ENCODE data around the gene ACOX1. TPM values are rescaled to one million over a fixed set of nuclear protein-coding genes. Genes with fewer than 3 reads are reported as not detected.

ACOX1 gene
- total and polyA plus RNA-seq, 2 of the 13 experiments (the other 11 are each of a cell fraction or from before 2014, with no cell fraction given) = 86.4 to 120 TPM

DNA sequence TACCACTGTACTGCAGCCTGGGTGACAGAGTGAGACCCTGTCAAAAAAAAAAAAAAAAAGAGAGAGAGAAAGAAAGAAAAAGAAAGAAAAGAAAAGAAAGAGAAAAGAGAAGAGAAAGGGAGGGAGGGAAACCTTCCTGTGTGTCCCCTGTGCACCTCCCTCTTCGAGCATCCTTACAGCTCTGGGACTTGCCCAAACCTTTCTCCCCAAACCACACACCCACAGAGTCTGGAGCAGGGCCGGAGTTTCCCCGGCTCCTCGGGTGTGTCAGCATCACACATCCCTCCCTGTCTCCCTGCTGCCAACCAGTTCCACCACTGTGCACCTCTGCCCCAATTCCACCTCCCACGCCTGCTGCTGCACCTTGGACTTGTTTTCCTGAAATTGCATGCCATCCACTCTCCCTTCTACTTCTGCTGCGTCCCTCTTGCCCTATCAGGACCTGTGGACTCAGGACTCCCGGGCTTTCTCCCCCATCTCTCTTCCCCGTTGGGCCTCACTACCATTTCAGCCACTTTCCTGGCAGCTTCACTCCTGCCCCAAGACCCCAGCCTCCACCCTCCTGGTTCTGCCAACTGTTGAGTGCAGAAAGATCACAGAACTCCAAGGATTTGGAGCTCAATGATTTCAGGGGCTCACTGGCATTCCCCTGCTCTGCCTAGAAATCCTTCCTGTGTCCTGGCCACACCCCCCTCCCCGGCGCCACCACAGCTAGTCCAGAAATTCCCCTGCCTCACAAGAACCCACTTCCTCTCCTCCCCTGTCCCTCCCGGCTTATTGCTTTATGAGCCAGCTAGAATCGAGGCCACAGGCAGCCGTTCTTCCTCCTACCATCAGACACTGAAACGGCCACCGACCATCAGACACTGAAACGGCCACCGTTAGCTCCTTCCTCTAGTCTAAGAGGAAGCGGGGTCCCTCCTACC lies 18.0 kb upstream of the ACOX1 start (continued):
- TF ChIP-seq HHEX (CRISPR knock-in tag; IDR thresholded peaks at IDR 0.05) = 0 out of 2 replicates have a peak, but pooled peaks have one; percentile 6
- TF ChIP-seq ZSCAN20 (CRISPR knock-in tag; IDR thresholded peaks at IDR 0.05; ENCODE audit: borderline replicate concordance) = 0 out of 2 replicates have a peak, but pooled peaks have one; percentile 51
- TF ChIP-seq, protein P1, sequence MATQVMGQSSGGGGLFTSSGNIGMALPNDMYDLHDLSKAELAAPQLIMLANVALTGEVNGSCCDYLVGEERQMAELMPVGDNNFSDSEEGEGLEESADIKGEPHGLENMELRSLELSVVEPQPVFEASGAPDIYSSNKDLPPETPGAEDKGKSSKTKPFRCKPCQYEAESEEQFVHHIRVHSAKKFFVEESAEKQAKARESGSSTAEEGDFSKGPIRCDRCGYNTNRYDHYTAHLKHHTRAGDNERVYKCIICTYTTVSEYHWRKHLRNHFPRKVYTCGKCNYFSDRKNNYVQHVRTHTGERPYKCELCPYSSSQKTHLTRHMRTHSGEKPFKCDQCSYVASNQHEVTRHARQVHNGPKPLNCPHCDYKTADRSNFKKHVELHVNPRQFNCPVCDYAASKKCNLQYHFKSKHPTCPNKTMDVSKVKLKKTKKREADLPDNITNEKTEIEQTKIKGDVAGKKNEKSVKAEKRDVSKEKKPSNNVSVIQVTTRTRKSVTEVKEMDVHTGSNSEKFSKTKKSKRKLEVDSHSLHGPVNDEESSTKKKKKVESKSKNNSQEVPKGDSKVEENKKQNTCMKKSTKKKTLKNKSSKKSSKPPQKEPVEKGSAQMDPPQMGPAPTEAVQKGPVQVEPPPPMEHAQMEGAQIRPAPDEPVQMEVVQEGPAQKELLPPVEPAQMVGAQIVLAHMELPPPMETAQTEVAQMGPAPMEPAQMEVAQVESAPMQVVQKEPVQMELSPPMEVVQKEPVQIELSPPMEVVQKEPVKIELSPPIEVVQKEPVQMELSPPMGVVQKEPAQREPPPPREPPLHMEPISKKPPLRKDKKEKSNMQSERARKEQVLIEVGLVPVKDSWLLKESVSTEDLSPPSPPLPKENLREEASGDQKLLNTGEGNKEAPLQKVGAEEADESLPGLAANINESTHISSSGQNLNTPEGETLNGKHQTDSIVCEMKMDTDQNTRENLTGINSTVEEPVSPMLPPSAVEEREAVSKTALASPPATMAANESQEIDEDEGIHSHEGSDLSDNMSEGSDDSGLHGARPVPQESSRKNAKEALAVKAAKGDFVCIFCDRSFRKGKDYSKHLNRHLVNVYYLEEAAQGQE (IDR thresholded peaks at IDR 0.05; ENCODE audit: borderline replicate concordance in 1 of 2, low read depth in 1 of 2, low read length in 2 of 2) = peak in 1 of 2 experiments; percentile 50; a peak in 2 of 4 replicates
- peak; percentile 94 for TF ChIP-seq DPF2 (CRISPR knock-in tag; IDR thresholded peaks at IDR 0.05; ENCODE audit: borderline replicate concordance, low read depth)
- TF ChIP-seq SP4 (CRISPR knock-in tag; IDR thresholded peaks at IDR 0.05) = peak; percentile 81
- peak; percentile 69; the same call in 1 of the 2 replicates for TF ChIP-seq ZNF766 (CRISPR knock-in tag; IDR thresholded peaks at IDR 0.05; ENCODE audit: borderline replicate concordance)
- peak; percentile 70 for TF ChIP-seq KAT8 (CRISPR knock-in tag; IDR thresholded peaks at IDR 0.05)
- TF ChIP-seq ATF7 (IDR thresholded peaks at IDR 0.05) = peak; percentile 26; the same call in 1 of the 2 replicates
- TF ChIP-seq ATF7 (CRISPR knock-in tag; IDR thresholded peaks at IDR 0.05) = peak; percentile 29; the same call in 1 of the 2 replicates
- TF ChIP-seq, protein P2, sequence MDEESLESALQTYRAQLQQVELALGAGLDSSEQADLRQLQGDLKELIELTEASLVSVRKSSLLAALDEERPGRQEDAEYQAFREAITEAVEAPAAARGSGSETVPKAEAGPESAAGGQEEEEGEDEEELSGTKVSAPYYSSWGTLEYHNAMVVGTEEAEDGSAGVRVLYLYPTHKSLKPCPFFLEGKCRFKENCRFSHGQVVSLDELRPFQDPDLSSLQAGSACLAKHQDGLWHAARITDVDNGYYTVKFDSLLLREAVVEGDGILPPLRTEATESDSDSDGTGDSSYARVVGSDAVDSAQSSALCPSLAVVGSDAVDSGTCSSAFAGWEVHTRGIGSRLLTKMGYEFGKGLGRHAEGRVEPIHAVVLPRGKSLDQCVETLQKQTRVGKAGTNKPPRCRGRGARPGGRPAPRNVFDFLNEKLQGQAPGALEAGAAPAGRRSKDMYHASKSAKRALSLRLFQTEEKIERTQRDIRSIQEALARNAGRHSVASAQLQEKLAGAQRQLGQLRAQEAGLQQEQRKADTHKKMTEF (CRISPR knock-in tag; IDR thresholded peaks at IDR 0.05) = peak; percentile 77
- no peak for TF ChIP-seq ZNF33A (CRISPR knock-in tag; IDR thresholded peaks at IDR 0.05; ENCODE audit: borderline replicate concordance)
- peak; percentile 63; the same call in 1 of the 2 replicates for TF ChIP-seq ZNF564 (CRISPR knock-in tag; IDR thresholded peaks at IDR 0.05)
- no peak for TF ChIP-seq SP1 (IDR thresholded peaks at IDR 0.05)
- TF ChIP-seq SP1 (CRISPR knock-in tag; IDR thresholded peaks at IDR 0.05) = 0 out of 2 replicates have a peak, but pooled peaks have one; percentile 38
- TF ChIP-seq, protein P3, sequence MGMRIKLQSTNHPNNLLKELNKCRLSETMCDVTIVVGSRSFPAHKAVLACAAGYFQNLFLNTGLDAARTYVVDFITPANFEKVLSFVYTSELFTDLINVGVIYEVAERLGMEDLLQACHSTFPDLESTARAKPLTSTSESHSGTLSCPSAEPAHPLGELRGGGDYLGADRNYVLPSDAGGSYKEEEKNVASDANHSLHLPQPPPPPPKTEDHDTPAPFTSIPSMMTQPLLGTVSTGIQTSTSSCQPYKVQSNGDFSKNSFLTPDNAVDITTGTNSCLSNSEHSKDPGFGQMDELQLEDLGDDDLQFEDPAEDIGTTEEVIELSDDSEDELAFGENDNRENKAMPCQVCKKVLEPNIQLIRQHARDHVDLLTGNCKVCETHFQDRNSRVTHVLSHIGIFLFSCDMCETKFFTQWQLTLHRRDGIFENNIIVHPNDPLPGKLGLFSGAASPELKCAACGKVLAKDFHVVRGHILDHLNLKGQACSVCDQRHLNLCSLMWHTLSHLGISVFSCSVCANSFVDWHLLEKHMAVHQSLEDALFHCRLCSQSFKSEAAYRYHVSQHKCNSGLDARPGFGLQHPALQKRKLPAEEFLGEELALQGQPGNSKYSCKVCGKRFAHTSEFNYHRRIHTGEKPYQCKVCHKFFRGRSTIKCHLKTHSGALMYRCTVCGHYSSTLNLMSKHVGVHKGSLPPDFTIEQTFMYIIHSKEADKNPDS (CRISPR knock-in tag; IDR thresholded peaks at IDR 0.05) = no peak
- peak; percentile 98 for TF ChIP-seq RXRA (CRISPR knock-in tag; IDR thresholded peaks at IDR 0.05)
